Panc1 (cell line): ENCODE data around the gene SND1. TPM values are rescaled to one million over a fixed set of nuclear protein-coding genes. Genes with fewer than 3 reads are reported as not detected.

ENCODE experiments used
- ATAC-seq: fragments of 200-7000 bp; cut with Tn5 transposase; 2 replicates; pipeline ENCODE4 v1.9.1; 2020; ENCODE audit warnings: mild to moderate bottlenecking, moderate library complexity
- BruUV-seq: library from RNA; stranded (reverse); fragments of 400-500 nt; replicated peaks from 2 replicates; lab custom pipeline; 2021; lab: Mats Ljungman, UMichigan
- CTCF ChIA-PET: fragments of 300-600 bp; sonication (Branson Sonifier 250); formaldehyde crosslinking; loops from one replicate; lab custom pipeline; 2022; ENCODE audit warnings: antibody characterized with exemption; lab: Charles Lee
- POLR2A ChIA-PET: fragments of 300-600 bp; sonication (Branson Sonifier 250); formaldehyde crosslinking; loops from one replicate; lab custom pipeline; 2022; ENCODE audit warnings: antibody characterized with exemption; lab: Charles Lee
- DNase-seq: peaks from one replicate; pipeline ENCODE4 v3.0.0-alpha.2; 2010; ENCODE audit warnings: low read depth, low spot score
- H3K27ac ChIP-seq: 2 replicates; pipeline ENCODE4 v1.5.1; 2011; ENCODE audit warnings: mild to moderate bottlenecking, low read length, inconsistent platforms
- H3K27me3 ChIP-seq: fragments of 200-500 bp; sonication (Bioruptor generic); 2 replicates; pipeline ENCODE4 v1.6.0; 2014; ENCODE audit warnings: low read length, inconsistent platforms; ENCODE audit not compliant: control insufficient read depth, insufficient read depth
- H3K36me3 ChIP-seq: fragments of 200-500 bp; sonication (Bioruptor generic); 2 replicates; pipeline ENCODE4 v1.5.1; 2014; ENCODE audit warnings: inconsistent platforms, mild to moderate bottlenecking, low read length, moderate library complexity; ENCODE audit not compliant: control insufficient read depth, insufficient read depth
- H3K4me1 ChIP-seq: 2 replicates; pipeline ENCODE4 v1.5.1; 2011; ENCODE audit warnings: inconsistent platforms, mild to moderate bottlenecking, low read length, moderate library complexity; ENCODE audit not compliant: control insufficient read depth, insufficient read depth
- H3K4me3 ChIP-seq, 2 experiments: 2 replicates each; pipeline ENCODE4 v1.5.1; 2011 to 2012; ENCODE audit warnings: low read depth in 2 of 2, low read length in 2 of 2, mild to moderate bottlenecking in 2 of 2, inconsistent platforms in 1 of 2, moderate library complexity in 1 of 2
- H3K9me3 ChIP-seq: fragments of 200-500 bp; sonication (Bioruptor generic); 2 replicates; pipeline ENCODE4 v1.5.1; 2014; ENCODE audit warnings: low read depth, mild to moderate bottlenecking, inconsistent platforms, low read length, moderate library complexity; ENCODE audit not compliant: control insufficient read depth, insufficient read depth
- CTCF ChIP-seq: fragments of 450-650 bp; IDR thresholded peaks from 2 replicates; pipeline ENCODE4 v1.5.1; 2017; ENCODE audit warnings: mild to moderate bottlenecking
- POLR2AphosphoS5 ChIP-seq: IDR thresholded peaks from 2 replicates; pipeline ENCODE4 v1.6.1; 2012; ENCODE audit warnings: mild to moderate bottlenecking, low read depth, low read length, moderate library complexity
- REST ChIP-seq, 2 experiments: IDR thresholded peaks; 2 replicates each; pipeline ENCODE4 v1.6.1; 2011 to 2012; ENCODE audit warnings: low read depth in 2 of 2, control low read depth in 1 of 2, low read length in 1 of 2, mild to moderate bottlenecking in 1 of 2, moderate library complexity in 1 of 2; ENCODE audit not compliant: insufficient read depth in 1 of 2
- SIN3A ChIP-seq: IDR thresholded peaks from 2 replicates; pipeline ENCODE4 v1.6.1; 2012; ENCODE audit warnings: low read depth, mild to moderate bottlenecking, low read length, moderate library complexity, borderline replicate concordance; ENCODE audit not compliant: insufficient read depth
- TCF7L2 ChIP-seq: IDR thresholded peaks from 2 replicates; pipeline ENCODE4 v1.6.1; 2011; ENCODE audit warnings: mild to moderate bottlenecking, low read depth, low read length, inconsistent platforms
- in situ Hi-C: cut with HindIII; loops from 2 replicates; pipeline ENCODE4 v1.10.0; 2016; ENCODE audit warnings: low sequenced_read_pairs, low pct_unique_long_range_greater_than_20kb
- intact Hi-C: fragments of 100-400 bp; cut with micrococcal nuclease; formaldehyde crosslinking; loops from one replicate; pipeline ENCODE4 v1.10.0; 2022; ENCODE audit not compliant: unreplicated experiment
- total RNA-seq: library from RNA; stranded (reverse); gene quantifications from one replicate; pipeline ENCODE4 v1.2.1, GENCODE V29; 2021; ENCODE audit not compliant: unreplicated experiment

SND1 gene
- total RNA-seq, 1 experiment from 2014 or later = 176 TPM

- in situ Hi-C loops = no loop called here
- Histone ChIP-seq H3K4me3 (no peak overlapping the region), H3K9me3 (no peaks in the 10 kb centered on the region), H3K27ac (no peak overlapping the region), H3K4me1 (no peaks in the 10 kb centered on the region), H3K27me3 (no peaks in the 10 kb centered on the region), H3K36me3 (no peaks in the 10 kb centered on the region)
- intact Hi-C loops = no loop called here
- TF ChIP-seq POLR2AphosphoS5 (no peak), SIN3A (no peak), CTCF (no peak), REST (IDR thresholded peaks at IDR 0.05; ENCODE audit: insufficient read depth in 1 of 2, low read depth in 2 of 2, low read length in 1 of 2) (no peak), TCF7L2 (no peak)
- no peak for ATAC-seq
- ChIA-PET CTCF (no interaction called here), POLR2A (no interaction called here)
- no peak for DNase-seq
- no TSS peak for BruUV-seq
These were observed 373.4 kb downstream of the SND1 start for GRCh38 chr7:128025380-128025779.

- H3K27me3 ChIP-seq = no peaks in the 10 kb centered on the region
- TF ChIP-seq CTCF = no peak
- ChIA-PET POLR2A (no interaction called here), CTCF (no interaction called here)
- ATAC-seq (no peak), DNase-seq (no peak)
- H3K36me3 ChIP-seq = no peaks in the 10 kb centered on the region
- intact Hi-C loops (no loop called here), in situ Hi-C loops (no loop called here)
- no peak overlapping the region for H3K4me3 ChIP-seq
- H3K9me3 ChIP-seq = no peaks in the 10 kb centered on the region
- no peak overlapping the region for H3K27ac ChIP-seq
- no peaks in the 10 kb centered on the region for H3K4me1 ChIP-seq
- no TSS peak for BruUV-seq
These were observed 373.8 kb downstream of the SND1 start for GRCh38 chr7:128025819-128026218.

DNA sequence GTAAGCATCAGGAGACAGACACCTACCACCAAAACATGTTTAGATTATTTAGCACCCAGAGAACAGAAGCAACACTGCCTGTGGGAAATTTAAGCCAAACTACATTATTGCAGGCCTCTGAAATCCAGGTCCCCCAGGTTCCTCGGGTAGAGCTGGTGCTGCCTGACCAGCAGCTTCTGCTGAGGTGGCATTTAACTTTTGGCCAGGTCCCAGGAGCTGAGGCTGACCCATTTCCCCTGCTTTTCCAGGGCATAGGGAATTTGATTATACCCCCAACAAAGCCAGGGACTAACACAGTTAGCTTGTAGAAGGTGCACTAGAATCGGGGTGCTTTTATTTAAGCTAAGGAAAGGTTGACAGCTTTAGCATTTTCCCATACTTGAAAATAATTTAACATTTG is 374.6 kb downstream of the SND1 start:
- BruUV-seq = no TSS peak
- Histone ChIP-seq H3K4me3 (no peak overlapping the region), H3K4me1 (no peaks in the 10 kb centered on the region), H3K27ac (no peak overlapping the region), H3K9me3 (no peaks in the 10 kb centered on the region), H3K36me3 (no peaks in the 10 kb centered on the region), H3K27me3 (no peaks in the 10 kb centered on the region)
- TF ChIP-seq SIN3A (no peak), CTCF (no peak), POLR2AphosphoS5 (no peak), REST (IDR thresholded peaks at IDR 0.05; ENCODE audit: insufficient read depth in 1 of 2, low read depth in 2 of 2, low read length in 1 of 2) (no peak), TCF7L2 (no peak)
- ChIA-PET POLR2A (no interaction called here), CTCF (no interaction called here)
- in situ Hi-C loops = no loop called here
- no peak for DNase-seq
- ATAC-seq = no peak
- intact Hi-C loops = no loop called here
